ENCODE data around the gene DCAF4.

The DCAF4 gene

DNA sequence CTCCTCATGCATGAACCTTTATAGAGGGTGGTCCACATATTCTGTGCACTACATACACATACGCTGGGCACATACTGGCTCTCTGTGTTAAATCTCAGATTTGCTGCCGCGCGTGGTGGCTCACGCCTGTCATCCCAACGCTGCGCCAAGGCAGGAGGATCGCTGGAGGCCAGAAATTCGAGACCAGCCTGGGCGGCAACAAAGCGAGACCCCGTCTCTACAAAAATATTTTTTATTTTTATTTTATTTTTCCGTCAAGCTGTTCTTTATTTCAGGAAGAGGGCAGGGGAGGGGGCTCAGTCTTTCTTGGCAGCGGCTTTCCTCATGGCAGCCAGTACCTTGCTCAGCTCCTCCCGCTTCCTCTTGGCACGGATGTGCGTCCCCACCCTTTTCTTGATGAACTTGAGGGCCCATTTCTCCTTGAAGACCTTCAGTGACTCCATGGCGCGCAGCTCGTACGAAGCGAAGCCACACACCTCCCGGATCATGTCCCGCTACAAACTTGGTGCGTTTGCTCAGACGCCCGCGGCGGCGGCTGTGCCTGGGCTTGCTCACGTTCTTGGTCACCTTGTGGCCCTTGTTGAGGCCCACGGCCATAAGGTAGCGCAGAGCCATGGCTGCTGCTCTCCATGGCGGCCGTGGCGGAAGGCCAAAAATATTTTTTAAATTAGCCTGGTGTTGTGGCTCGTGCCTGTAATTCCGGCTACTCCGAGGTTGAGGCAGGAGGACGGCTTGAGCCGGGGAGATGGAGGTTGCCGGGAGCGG, 3.2 kb downstream of the DCAF4 start:
- TF ChIP-seq, protein P1, sequence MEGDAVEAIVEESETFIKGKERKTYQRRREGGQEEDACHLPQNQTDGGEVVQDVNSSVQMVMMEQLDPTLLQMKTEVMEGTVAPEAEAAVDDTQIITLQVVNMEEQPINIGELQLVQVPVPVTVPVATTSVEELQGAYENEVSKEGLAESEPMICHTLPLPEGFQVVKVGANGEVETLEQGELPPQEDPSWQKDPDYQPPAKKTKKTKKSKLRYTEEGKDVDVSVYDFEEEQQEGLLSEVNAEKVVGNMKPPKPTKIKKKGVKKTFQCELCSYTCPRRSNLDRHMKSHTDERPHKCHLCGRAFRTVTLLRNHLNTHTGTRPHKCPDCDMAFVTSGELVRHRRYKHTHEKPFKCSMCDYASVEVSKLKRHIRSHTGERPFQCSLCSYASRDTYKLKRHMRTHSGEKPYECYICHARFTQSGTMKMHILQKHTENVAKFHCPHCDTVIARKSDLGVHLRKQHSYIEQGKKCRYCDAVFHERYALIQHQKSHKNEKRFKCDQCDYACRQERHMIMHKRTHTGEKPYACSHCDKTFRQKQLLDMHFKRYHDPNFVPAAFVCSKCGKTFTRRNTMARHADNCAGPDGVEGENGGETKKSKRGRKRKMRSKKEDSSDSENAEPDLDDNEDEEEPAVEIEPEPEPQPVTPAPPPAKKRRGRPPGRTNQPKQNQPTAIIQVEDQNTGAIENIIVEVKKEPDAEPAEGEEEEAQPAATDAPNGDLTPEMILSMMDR (IDR thresholded peaks at IDR 0.05; ENCODE audit: borderline replicate concordance, insufficient read depth, low read depth, low read length) = no peak
- H3K4me3 ChIP-seq (ENCODE audit: low read depth, low read length) = no peak overlapping the region

DNA sequence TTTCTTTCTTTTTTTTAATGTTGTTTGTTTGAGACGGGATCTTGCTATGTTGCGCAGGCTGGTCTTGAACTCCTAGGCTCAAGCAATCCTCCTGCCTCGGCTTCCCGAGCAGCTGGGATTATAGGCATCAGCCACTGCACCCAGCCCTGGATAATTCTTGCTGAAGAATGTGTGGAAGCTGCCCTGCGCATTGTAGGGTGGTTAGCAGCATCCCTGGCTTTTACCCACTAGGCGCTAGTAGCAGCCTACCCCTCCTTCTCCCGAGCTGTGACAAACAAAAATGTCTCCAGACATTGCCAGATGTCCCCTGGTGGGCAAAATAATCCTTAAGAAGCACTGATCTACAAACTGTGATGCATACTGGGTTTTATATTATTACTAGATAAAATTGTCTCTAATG, 6.6 kb downstream of the DCAF4 start:
- no peak overlapping the region for H3K4me3 ChIP-seq (ENCODE audit: low read depth, low read length)
- TF ChIP-seq, protein P1 (IDR thresholded peaks at IDR 0.05; ENCODE audit: borderline replicate concordance, insufficient read depth, low read depth, low read length) = no peak

DNA sequence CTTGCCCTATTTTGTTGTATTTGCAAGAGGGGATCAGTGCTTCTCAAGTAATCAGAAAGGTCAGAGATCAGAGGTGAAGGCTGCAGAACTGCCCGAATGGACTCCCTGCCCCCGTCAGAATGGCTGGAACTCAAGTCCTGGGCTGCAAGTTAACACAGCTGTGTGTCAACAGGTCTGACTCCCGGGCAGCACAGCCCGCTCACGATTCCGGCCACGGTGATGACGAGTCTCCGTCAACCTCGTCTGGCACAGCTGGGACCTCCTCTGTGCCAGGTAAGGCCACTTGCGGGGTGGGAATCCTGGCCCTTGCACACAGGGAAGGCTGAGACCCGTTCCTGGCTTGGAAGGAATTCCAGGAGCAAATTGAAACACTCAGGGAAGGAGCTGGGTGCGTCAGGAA, 13.4 kb downstream of the DCAF4 start:
- TF ChIP-seq, protein P1 (IDR thresholded peaks at IDR 0.05; ENCODE audit: borderline replicate concordance, insufficient read depth, low read depth, low read length) = no peak
- H3K4me3 ChIP-seq (ENCODE audit: low read depth, low read length) = no peak overlapping the region

DNA sequence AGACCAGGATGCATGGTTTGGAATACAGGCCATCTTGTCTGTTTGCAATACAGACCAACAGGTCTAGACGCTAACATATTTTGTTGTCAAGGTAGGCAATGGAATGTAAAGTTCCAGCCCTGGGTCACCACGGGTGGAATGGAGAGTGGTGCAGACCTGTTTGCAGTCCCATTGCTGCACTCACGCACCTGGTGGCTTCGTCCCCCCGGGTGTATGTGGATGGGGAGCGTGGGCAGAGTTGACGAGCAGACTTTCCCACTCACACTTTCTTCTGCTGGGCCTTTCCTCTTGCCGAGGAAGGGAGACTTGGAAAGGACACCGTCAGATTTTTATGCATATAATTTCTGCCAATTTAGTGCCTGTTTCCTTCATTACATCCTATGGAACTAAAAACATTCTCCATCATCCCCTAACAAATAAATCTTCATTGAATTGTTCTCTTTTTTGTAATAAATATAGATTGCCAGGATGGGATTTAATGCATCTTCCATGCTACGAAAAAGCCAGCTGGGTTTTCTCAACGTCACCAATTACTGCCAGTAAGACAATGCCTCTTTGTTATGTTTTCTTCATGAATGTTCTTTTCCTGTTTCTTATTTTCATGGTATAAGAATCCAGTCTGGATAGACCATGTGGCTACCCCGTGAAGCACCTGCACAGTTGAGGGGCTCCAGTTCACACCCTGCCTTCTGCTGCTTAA, 15.2 kb downstream of the DCAF4 start:
- no peak overlapping the region for H3K4me3 ChIP-seq (ENCODE audit: low read depth, low read length)
- TF ChIP-seq, protein P1 (IDR thresholded peaks at IDR 0.05; ENCODE audit: borderline replicate concordance, insufficient read depth, low read depth, low read length) = no peak

DNA sequence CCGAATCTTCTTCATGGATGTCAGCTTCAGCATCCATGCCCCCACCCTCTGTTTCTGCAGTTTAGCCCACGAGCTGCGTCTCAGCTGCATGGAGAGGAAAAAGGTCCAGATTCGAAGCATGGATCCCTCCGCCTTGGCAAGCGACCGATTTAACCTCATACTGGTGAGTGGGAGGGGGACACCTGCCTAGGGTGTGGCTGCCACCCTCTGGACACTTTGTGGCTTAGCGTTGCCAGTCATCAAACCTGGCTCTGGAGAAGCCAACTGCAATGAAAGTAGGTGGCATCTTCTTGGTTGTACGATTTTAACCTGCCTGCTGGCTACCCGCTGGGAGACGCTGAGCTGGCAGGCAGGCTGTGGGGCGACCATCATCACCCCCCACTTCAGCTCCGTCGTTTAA, 16.7 kb downstream of the DCAF4 start:
- no peak overlapping the region for H3K4me3 ChIP-seq (ENCODE audit: low read depth, low read length)
- TF ChIP-seq, protein P1 (IDR thresholded peaks at IDR 0.05; ENCODE audit: borderline replicate concordance, insufficient read depth, low read depth, low read length) = no peak

DNA sequence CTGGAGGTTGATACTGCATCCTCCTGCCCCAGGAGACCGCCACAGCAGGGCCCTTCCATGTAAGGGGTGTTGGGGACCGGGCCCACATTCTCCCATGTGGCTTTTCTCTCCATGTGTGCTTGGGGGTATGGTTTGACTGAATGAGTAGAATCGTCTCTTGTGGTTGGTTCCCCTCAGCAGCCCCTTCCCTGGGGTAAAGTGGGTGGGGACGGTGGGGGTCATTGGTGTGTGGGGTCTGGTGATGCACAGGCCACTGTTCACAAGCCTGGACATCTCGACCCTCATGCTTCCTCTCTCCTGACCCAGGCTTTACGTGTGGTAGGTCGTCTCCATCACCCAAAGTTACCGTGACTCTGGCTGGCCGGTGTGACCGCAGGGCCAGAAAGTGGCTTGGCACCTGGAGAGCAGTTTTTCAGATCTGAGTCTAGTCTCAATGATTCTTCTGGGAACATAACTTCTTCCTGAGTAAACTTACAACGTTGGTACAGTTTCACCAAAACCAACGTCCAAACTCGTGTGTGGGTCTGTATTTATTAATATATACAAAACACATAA, 17.7 kb downstream of the DCAF4 start:
- H3K4me3 ChIP-seq (ENCODE audit: low read depth, low read length) = no peak overlapping the region
- TF ChIP-seq, protein P1 (IDR thresholded peaks at IDR 0.05; ENCODE audit: borderline replicate concordance, insufficient read depth, low read depth, low read length) = no peak

All from GM12875 (cell line).